Loucy (cell line): ENCODE data around the gene TOB1.
A peak's percentile ranks its signal among the peaks of the same experiment; 100 is the strongest.

Experiments used
- H2AFZ ChIP-seq: fragments of 200-600 bp; sonication (generic); 2 replicates; pipeline ENCODE4 v1.6.0; 2016; ENCODE audit warnings: antibody characterized with exemption, mild to moderate bottlenecking, low read length, moderate library complexity
- H3F3A ChIP-seq: fragments of 200-600 bp; 2 replicates; pipeline ENCODE4 v1.6.0; 2016; ENCODE audit warnings: antibody characterized with exemption, low read depth, mild to moderate bottlenecking
- H3K27me3 ChIP-seq: fragments of 200-600 bp; sonication (generic); 2 replicates; pipeline ENCODE4 v1.6.1; 2014; ENCODE audit warnings: low read length, mild to moderate bottlenecking; ENCODE audit not compliant: insufficient read depth, poor library complexity, severe bottlenecking
- H3K36me3 ChIP-seq: fragments of 200-600 bp; sonication (generic); 2 replicates; pipeline ENCODE4 v1.6.1; 2016; ENCODE audit warnings: low read length; ENCODE audit not compliant: insufficient read depth
- H3K4me1 ChIP-seq: fragments of 200-600 bp; sonication (generic); 2 replicates; pipeline ENCODE4 v1.5.1; 2014; ENCODE audit warnings: low read length, mild to moderate bottlenecking; ENCODE audit not compliant: insufficient read depth, poor library complexity, severe bottlenecking
- H3K4me2 ChIP-seq: fragments of 200-600 bp; sonication (generic); 2 replicates; pipeline ENCODE4 v1.6.0; 2014; ENCODE audit warnings: antibody characterized with exemption, low read length, low read depth, mild to moderate bottlenecking; ENCODE audit not compliant: poor library complexity, severe bottlenecking
- H3K4me3 ChIP-seq: fragments of 200-600 bp; sonication (generic); 2 replicates; pipeline ENCODE4 v1.5.1; 2014; ENCODE audit warnings: low read length, mild to moderate bottlenecking, mixed read lengths; ENCODE audit not compliant: poor library complexity, severe bottlenecking
- H3K79me2 ChIP-seq: fragments of 200-600 bp; sonication (generic); 2 replicates; pipeline ENCODE4 v1.6.1; 2014; ENCODE audit warnings: low read length; ENCODE audit not compliant: insufficient read depth
- H3K9ac ChIP-seq: fragments of 200-600 bp; sonication (generic); 2 replicates; pipeline ENCODE4 v1.6.0; 2014; ENCODE audit warnings: mild to moderate bottlenecking, low read depth, low read length, moderate library complexity; ENCODE audit not compliant: poor library complexity, severe bottlenecking
- H3K9me2 ChIP-seq: fragments of 200-600 bp; sonication (generic); replicated peaks from 2 replicates; pipeline ENCODE4 v1.6.1; 2016; ENCODE audit warnings: low read depth, low read length, mixed read lengths
- H3K9me3 ChIP-seq: fragments of 200-600 bp; sonication (generic); 2 replicates; pipeline ENCODE4 v1.6.1; 2014; ENCODE audit warnings: mild to moderate bottlenecking, antibody characterized with exemption, low read length, low read depth; ENCODE audit not compliant: insufficient read depth
- H4K20me1 ChIP-seq: fragments of 200-600 bp; sonication (generic); 2 replicates; pipeline ENCODE4 v1.6.0; 2014; ENCODE audit warnings: antibody characterized with exemption, low read length, mild to moderate bottlenecking; ENCODE audit not compliant: insufficient read depth, poor library complexity, severe bottlenecking
- EZH2phosphoT487 ChIP-seq: fragments of 200-600 bp; IDR thresholded peaks from 2 replicates; pipeline ENCODE4 v1.6.1; 2018; ENCODE audit warnings: antibody characterized with exemption, mild to moderate bottlenecking, moderate library complexity, borderline replicate concordance
- TF ChIP-seq, protein P1 (sequence below): fragments of 200-600 bp; sonication (generic); conservative IDR thresholded peaks from 2 replicates; pipeline ENCODE4 v1.5.1; 2014; ENCODE audit warnings: mild to moderate bottlenecking, antibody characterized with exemption, low read length

The TOB1 gene

GRCh38 chr17:50911450-50911849 is 45.3 kb upstream of the TOB1 start:
- Histone ChIP-seq H3K36me3 (no peaks in the 10 kb centered on the region), H3K79me2 (no peaks in the 10 kb centered on the region), H3K9me2 (no peaks in the 10 kb centered on the region), H4K20me1 (no peaks in the 10 kb centered on the region), H3F3A (no peaks in the 10 kb centered on the region), H3K4me3 (no peak overlapping the region), H3K27me3 (no peaks in the 10 kb centered on the region), H3K4me1 (peaks cover 6% of the 10 kb centered on the region), H3K9ac (no peak overlapping the region), H2AFZ (no peak overlapping the region), H3K4me2 (no peak overlapping the region), H3K9me3 (no peaks in the 10 kb centered on the region)
- no peak for TF ChIP-seq EZH2phosphoT487
- TF ChIP-seq, protein P1, sequence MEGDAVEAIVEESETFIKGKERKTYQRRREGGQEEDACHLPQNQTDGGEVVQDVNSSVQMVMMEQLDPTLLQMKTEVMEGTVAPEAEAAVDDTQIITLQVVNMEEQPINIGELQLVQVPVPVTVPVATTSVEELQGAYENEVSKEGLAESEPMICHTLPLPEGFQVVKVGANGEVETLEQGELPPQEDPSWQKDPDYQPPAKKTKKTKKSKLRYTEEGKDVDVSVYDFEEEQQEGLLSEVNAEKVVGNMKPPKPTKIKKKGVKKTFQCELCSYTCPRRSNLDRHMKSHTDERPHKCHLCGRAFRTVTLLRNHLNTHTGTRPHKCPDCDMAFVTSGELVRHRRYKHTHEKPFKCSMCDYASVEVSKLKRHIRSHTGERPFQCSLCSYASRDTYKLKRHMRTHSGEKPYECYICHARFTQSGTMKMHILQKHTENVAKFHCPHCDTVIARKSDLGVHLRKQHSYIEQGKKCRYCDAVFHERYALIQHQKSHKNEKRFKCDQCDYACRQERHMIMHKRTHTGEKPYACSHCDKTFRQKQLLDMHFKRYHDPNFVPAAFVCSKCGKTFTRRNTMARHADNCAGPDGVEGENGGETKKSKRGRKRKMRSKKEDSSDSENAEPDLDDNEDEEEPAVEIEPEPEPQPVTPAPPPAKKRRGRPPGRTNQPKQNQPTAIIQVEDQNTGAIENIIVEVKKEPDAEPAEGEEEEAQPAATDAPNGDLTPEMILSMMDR: no peak

DNA sequence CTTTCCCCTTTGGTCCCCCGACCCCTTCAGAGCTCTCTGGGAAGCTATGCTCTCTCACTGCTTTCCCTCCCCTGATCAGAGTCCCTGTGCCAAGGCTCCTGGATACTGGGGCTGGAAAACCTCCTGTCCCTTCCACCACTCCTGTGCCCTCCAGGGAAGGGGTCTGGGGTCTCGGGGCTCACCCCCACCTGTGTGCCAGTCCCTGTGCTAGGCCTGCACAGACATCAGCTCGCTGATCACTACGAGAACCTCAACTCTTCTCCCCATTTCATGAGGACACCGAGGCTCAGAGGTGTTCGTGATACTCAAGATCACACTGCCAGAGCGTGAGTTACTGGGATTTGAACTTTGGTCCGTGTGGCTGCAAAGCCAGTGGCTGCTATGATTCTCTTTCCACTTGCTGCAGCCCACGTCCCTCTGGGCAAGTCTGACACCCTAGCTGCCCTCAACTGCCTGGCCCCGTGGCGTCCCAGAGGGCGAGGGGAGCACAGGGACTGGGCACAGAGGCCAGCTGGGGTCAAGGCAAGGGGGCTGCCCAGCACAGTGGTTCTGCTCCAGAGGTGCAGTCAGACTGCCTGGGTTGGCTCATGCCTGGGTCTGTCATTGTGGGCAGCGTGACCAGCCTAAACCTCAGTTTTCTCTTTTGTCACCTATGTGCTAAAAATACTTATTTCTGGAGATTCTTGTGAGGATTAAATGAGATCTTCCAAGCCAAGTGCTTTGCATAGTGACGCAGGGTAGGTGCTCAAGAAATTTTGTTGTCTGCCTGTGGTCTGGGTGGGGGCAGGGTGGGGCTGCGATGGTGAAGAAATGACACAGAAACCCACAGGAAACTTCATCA is 43.8 kb upstream of the TOB1 start:
- Histone ChIP-seq H3K9me2 (no peaks in the 10 kb centered on the region), H3K9ac (no peak overlapping the region), H3K36me3 (no peaks in the 10 kb centered on the region), H3K27me3 (no peaks in the 10 kb centered on the region), H3K4me2 (peak overlapping the region; percentile 47), H4K20me1 (no peaks in the 10 kb centered on the region), H3F3A (no peaks in the 10 kb centered on the region), H3K4me1 (peaks cover 6% of the 10 kb centered on the region), H3K4me3 (no peak overlapping the region), H3K79me2 (no peaks in the 10 kb centered on the region), H2AFZ (no peak overlapping the region), H3K9me3 (no peaks in the 10 kb centered on the region)
- TF ChIP-seq EZH2phosphoT487: no peak
- TF ChIP-seq, protein P1: no peak

DNA sequence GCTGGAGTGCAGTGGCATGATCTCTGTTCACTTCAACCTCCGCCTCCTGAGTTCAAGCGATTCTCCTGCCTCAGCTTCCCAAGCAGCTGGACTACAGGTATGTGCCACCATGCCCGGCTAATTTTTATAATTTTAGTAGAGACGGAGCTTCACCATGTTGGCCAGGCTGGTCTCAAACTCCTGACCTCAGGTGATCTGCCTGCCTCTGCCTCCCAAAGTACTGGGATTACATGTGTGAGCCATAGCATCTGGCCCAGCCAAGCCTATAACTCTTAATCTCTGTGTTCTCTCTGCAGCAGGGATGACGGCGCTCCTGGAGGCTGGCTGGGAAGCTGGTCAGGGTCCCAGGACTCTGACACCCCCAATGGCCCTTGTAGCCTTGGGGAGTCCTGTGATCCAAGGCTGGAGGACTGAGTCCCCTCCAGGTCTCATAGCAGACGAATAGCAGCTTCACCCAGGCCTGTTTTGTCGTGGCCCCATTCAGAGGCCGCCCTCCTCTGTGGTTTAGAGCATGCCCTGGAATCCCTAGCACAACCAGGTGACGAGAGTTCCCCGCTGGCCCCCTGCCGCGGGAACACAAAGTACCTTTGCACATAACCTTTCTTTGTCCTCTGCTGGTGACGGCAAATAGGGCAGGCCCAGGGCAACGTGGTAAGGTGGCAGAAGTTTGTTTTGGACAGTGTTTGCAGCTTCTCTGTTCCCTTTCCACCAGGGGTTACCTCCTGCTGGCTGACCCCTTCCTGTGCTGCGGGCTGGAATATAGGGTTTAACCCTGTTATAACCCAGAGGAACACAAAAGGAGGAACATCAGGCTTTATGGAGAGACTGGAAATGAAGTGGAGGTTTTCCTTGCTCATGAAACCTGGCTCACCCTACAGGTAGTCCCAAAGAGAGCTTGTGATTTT is 43.0 kb upstream of the TOB1 start:
- Histone ChIP-seq H3K36me3 (no peaks in the 10 kb centered on the region), H3K4me3 (no peak overlapping the region), H3K9ac (no peak overlapping the region), H3F3A (no peaks in the 10 kb centered on the region), H4K20me1 (no peaks in the 10 kb centered on the region), H2AFZ (no peak overlapping the region), H3K9me2 (no peaks in the 10 kb centered on the region), H3K9me3 (no peaks in the 10 kb centered on the region), H3K4me1 (peaks cover 6% of the 10 kb centered on the region), H3K79me2 (no peaks in the 10 kb centered on the region), H3K4me2 (no peak overlapping the region), H3K27me3 (no peaks in the 10 kb centered on the region)
- TF ChIP-seq, protein P1: no peak
- TF ChIP-seq EZH2phosphoT487: no peak
